Liver (tissue), 9 donors: ENCODE results near the gene HOXD13. TPM values are rescaled to one million over a fixed set of nuclear protein-coding genes. Genes with fewer than 3 reads are reported as not detected.

Source experiments
- DNase-seq: peaks from one replicate; pipeline ENCODE4 v3.0.0-alpha.2; 2017; ENCODE audit warnings: low spot score
- H3K27ac ChIP-seq, 2 donors: one replicate each; pipeline ENCODE4 v1.7.0; 2013; ENCODE audit warnings: inconsistent platforms in 2 of 2, low read length in 2 of 2, control low read depth in 1 of 2, low read depth in 1 of 2, mild to moderate bottlenecking in 1 of 2
- H3K27me3 ChIP-seq, 4 donors: one replicate each; pipeline versions ENCODE4 v1.6.1 to v1.7.0; 2013; ENCODE audit warnings: low read length in 3 of 4, inconsistent platforms in 1 of 4, mild to moderate bottlenecking in 1 of 4, moderate library complexity in 1 of 4; ENCODE audit not compliant: control insufficient read depth in 4 of 4, insufficient read depth in 4 of 4
- H3K36me3 ChIP-seq, 4 donors: one replicate each; pipeline versions ENCODE4 v1.6.1 to v1.7.0; 2013; ENCODE audit warnings: low read length in 3 of 4, mild to moderate bottlenecking in 3 of 4, low read depth in 1 of 4, moderate library complexity in 1 of 4; ENCODE audit not compliant: control insufficient read depth in 4 of 4, insufficient read depth in 3 of 4
- H3K4me1 ChIP-seq, 4 donors: one replicate each; pipeline versions ENCODE4 v1.6.1 to v1.7.0; 2013; ENCODE audit warnings: low read length in 3 of 4, mild to moderate bottlenecking in 3 of 4, moderate library complexity in 1 of 4; ENCODE audit not compliant: control insufficient read depth in 4 of 4, insufficient read depth in 4 of 4
- H3K4me3 ChIP-seq, 3 donors: one replicate each; pipeline versions ENCODE4 v1.6.1 to v1.7.0; 2013; ENCODE audit warnings: low read length in 3 of 3, control low read depth in 1 of 3, low read depth in 1 of 3, mild to moderate bottlenecking in 1 of 3
- H3K9ac ChIP-seq, 2 donors: one replicate each; pipeline ENCODE4 v1.7.0; 2013; ENCODE audit warnings: low read length in 2 of 2, mild to moderate bottlenecking in 2 of 2, moderate library complexity in 2 of 2, control low read depth in 1 of 2, low read depth in 1 of 2
- H3K9me3 ChIP-seq, 4 donors: one replicate each; pipeline versions ENCODE4 v1.6.1 to v1.7.0; 2013; ENCODE audit warnings: low read length in 3 of 4; ENCODE audit not compliant: control insufficient read depth in 4 of 4
- EGR1 ChIP-seq, 2 donors: IDR thresholded peaks; 2 replicates each; pipeline ENCODE4 v1.6.1; 2016 to 2018; ENCODE audit warnings: antibody characterized with exemption in 2 of 2, low read depth in 2 of 2
- FOXA2 ChIP-seq: IDR thresholded peaks from 2 replicates; pipeline ENCODE4 v1.6.1; 2016; ENCODE audit warnings: antibody characterized with exemption
- GABPA ChIP-seq, 2 donors: IDR thresholded peaks in 1 of 2; conservative IDR thresholded peaks in 1 of 2; 2 replicates each; pipeline ENCODE4 v1.6.1; 2016; ENCODE audit warnings: antibody characterized with exemption in 2 of 2, mild to moderate bottlenecking in 1 of 2, moderate library complexity in 1 of 2
- HNF4A ChIP-seq, 2 donors: conservative IDR thresholded peaks; 2 replicates each; pipeline ENCODE4 v1.6.1; 2016; ENCODE audit warnings: antibody characterized with exemption in 2 of 2, mild to moderate bottlenecking in 2 of 2
- HNF4G ChIP-seq: IDR thresholded peaks from 2 replicates; pipeline ENCODE4 v1.6.1; 2016; ENCODE audit warnings: antibody characterized with exemption
- MAX ChIP-seq: IDR thresholded peaks from 2 replicates; pipeline ENCODE4 v1.6.1; 2016; ENCODE audit warnings: antibody characterized with exemption
- NR2F2 ChIP-seq: IDR thresholded peaks from 2 replicates; pipeline ENCODE4 v1.6.1; 2016; ENCODE audit warnings: antibody characterized with exemption
- RAD21 ChIP-seq, 2 donors: IDR thresholded peaks; 2 replicates each; pipeline ENCODE4 v1.6.1; 2016; ENCODE audit warnings: antibody characterized with exemption in 2 of 2, mild to moderate bottlenecking in 2 of 2
- REST ChIP-seq: IDR thresholded peaks from 2 replicates; pipeline ENCODE4 v1.6.1; 2016; ENCODE audit warnings: antibody characterized with exemption, mild to moderate bottlenecking
- ZBTB33 ChIP-seq: IDR thresholded peaks from 2 replicates; pipeline ENCODE4 v1.6.1; 2016; ENCODE audit warnings: antibody characterized with exemption
- WGBS: extraction: QIAGEN DNeasy Blood & Tissue Kit; methylation state at CpG from one replicate; pipeline ENCODE4 v1.1.7; 2013; 5-methylcytosine and 5-hydroxymethylcytosine counted together
- polyA plus RNA-seq, 2 donors: library from polyadenylated mRNA; stranded (reverse) in 1 of 2; unstranded in 1 of 2; fragments of 200-250 nt in 1 of 2; fragments of >200 nt in 1 of 2; fragmentation: Nextera tagmentation in 1 of 2; extraction: Ambion mirVana in 1 of 2; gene quantifications; one replicate each; pipeline versions ENCODE4 v1.2.1 to v1.2.3, GENCODE V29; 2013 to 2015
- total RNA-seq, 2 donors: library from RNA; depleted of rRNA; stranded (reverse); fragments of >200 nt; gene quantifications; one replicate each; pipeline ENCODE4 v1.2.3, GENCODE V29; 2014
- donor health status: healthy.
- donor health status: healthy.
- donor health status: healthy.
- donor health status: healthy.
- donor health status: healthy.

The HOXD13 gene
- total and polyA plus RNA-seq, 4 donors = not detected

GRCh38 chr2:176099159-176099727 is 6.7 kb downstream of the HOXD13 start:
- TF ChIP-seq FOXA2 = no peak
- no peak overlapping the region for H3K4me3 ChIP-seq
- 9% methylated on average over 30 of the region's 30 CpGs for WGBS
- DNase-seq = no peak
- no peak overlapping the region for H3K27ac ChIP-seq
- no peaks in the 10 kb centered on the region for H3K36me3 ChIP-seq
- peaks cover 1 to 17% (median 14%) of the 10 kb centered on the region in 4 donors for H3K4me1 ChIP-seq
- H3K9me3 ChIP-seq = peaks cover 0 to 4% (median under 1%) of the 10 kb centered on the region in 4 donors
- peaks cover 7 to 72% (median 36%) of the 10 kb centered on the region in 4 donors for H3K27me3 ChIP-seq
- no peak overlapping the region for H3K9ac ChIP-seq

- 7% methylated on average over 70 of the region's 70 CpGs for WGBS
- H3K4me3 ChIP-seq = no peak within 1 kb of the TSS
- H3K9me3 ChIP-seq = peaks cover 0 to 2% (median 0%) of the 10 kb centered on the region in 4 donors
- DNase-seq = no peak
- H3K36me3 ChIP-seq = no peaks in the 10 kb centered on the region
- no peak within 1 kb of the TSS for H3K27ac ChIP-seq
- H3K9ac ChIP-seq = no peak within 1 kb of the TSS
- H3K27me3 ChIP-seq = peaks cover 13 to 71% (median 38%) of the 10 kb centered on the region in 4 donors
- peaks cover 1 to 23% (median 14%) of the 10 kb centered on the region in 4 donors for H3K4me1 ChIP-seq
- TF ChIP-seq NR2F2 (no peak), REST (no peak), HNF4A (conservative IDR thresholded peaks at IDR 0.05) (no peak), FOXA2 (no peak)
These were observed 7.4 kb downstream of the HOXD13 start, which contains the start of gene HOXD12 for GRCh38 chr2:176099728-176100546. TSS of gene HOXD12 (plus strand) at chr2:176099795. CDS start at chr2:176099802, 7 bp downstream.

GRCh38 chr2:176100547-176101140 is 8.1 kb downstream of the HOXD13 start:
- DNase-seq = no peak
- peaks cover 20 to 76% (median 38%) of the 10 kb centered on the region in 4 donors for H3K27me3 ChIP-seq
- WGBS = 18% methylated on average over 28 of the region's 28 CpGs
- TF ChIP-seq RAD21 (IDR thresholded peaks at IDR 0.05) = no peak
- TF ChIP-seq GABPA (IDR thresholded peaks at IDR 0.05 in 1 of 2, conservative IDR thresholded peaks at IDR 0.05 in 1 of 2) = no peak
- no peak for TF ChIP-seq MAX
- no peak for TF ChIP-seq EGR1 (IDR thresholded peaks at IDR 0.05; ENCODE audit: low read depth in 2 of 2)
- no peak for TF ChIP-seq ZBTB33
- no peak for TF ChIP-seq HNF4G
- no peak for TF ChIP-seq NR2F2
- H3K9ac ChIP-seq = no peak overlapping the region
- H3K4me1 ChIP-seq = peaks cover 1 to 24% (median 14%) of the 10 kb centered on the region in 4 donors
- no peak overlapping the region for H3K27ac ChIP-seq
- no peaks in the 10 kb centered on the region for H3K9me3 ChIP-seq
- H3K4me3 ChIP-seq = no peak overlapping the region
- no peaks in the 10 kb centered on the region for H3K36me3 ChIP-seq
